Activated CD4-positive, alpha-beta T cell treated with anti-CD3 and anti-CD28 coated beads for 4 hours (primary cell): ENCODE measurements around the gene MEIOC.

Experiments used
- DNase-seq, 2 donors: peaks; one replicate each; pipeline ENCODE4 v3.0.0-alpha.2; 2020

Gene MEIOC

GRCh38 chr17:44719444-44719843, 63.2 kb downstream of the MEIOC start:
- DNase-seq, result no peak

GRCh38 chr17:44722254-44722653, 66.0 kb downstream of the MEIOC start:
- DNase-seq, result no peak
